T-cell (primary cell): ENCODE measurements around the gene PPARA. TPM values are rescaled to one million over a fixed set of nuclear protein-coding genes. Genes with fewer than 3 reads are reported as not detected.
A peak's percentile ranks its signal among the peaks of the same experiment; 100 is the strongest.

Experiments
- ATAC-seq, 4 experiments: fragments of 200-7000 bp in 3 of 4; fragments of 150-1000 bp in 1 of 4; cut with Tn5 transposase; replicated peaks in 1 of 4; 1 replicate in 3 of 4; 2 replicates in 1 of 4; pipeline ENCODE4 v1.10.0; 2021; ENCODE audit warnings: moderate library complexity in 3 of 4, mild to moderate bottlenecking in 2 of 4, moderate number of reproducible peaks in 1 of 4
- CTCF ChIA-PET, 2 donors: fragments of 300-600 bp; sonication (Branson Sonifier 250); formaldehyde crosslinking; loops; one replicate each; lab custom pipeline; 2022; ENCODE audit warnings: antibody characterized with exemption in 2 of 2; lab: Charles Lee
- POLR2A ChIA-PET, 2 donors: fragments of 300-600 bp; sonication (Branson Sonifier 250); formaldehyde crosslinking; loops; one replicate each; lab custom pipeline; 2022; ENCODE audit warnings: antibody characterized with exemption in 2 of 2; lab: Charles Lee
- DNase-seq, 35 experiments: peaks; one replicate each; pipeline versions ENCODE4 v3.0.0 to v3.0.0-alpha.2; 2013 to 2023
- H3K27ac ChIP-seq: one replicate; pipeline ENCODE4 v1.5.1; 2013; ENCODE audit warnings: low read length
- H3K27me3 ChIP-seq, 2 experiments: replicated peaks in 1 of 2; 1 replicate in 1 of 2; 2 replicates in 1 of 2; pipeline versions ENCODE4 v1.6.1 to v1.7.0; 2013; ENCODE audit warnings: low read length in 1 of 2, mixed read lengths in 1 of 2; ENCODE audit not compliant: control insufficient read depth in 2 of 2, insufficient read depth in 2 of 2; ENCODE audit errors: extremely low read depth in 1 of 2
- H3K36me3 ChIP-seq, 2 donors: 1 replicate in 1 of 2; 2 replicates in 1 of 2; pipeline versions ENCODE4 v1.6.1 to v1.7.0; 2013; ENCODE audit warnings: low read length in 1 of 2; ENCODE audit not compliant: control insufficient read depth in 2 of 2, insufficient read depth in 1 of 2; ENCODE audit errors: extremely low read depth in 1 of 2
- H3K4me1 ChIP-seq, 2 experiments: 1 replicate in 1 of 2; 2 replicates in 1 of 2; pipeline versions ENCODE4 v1.6.1 to v1.7.0; 2013; ENCODE audit warnings: low read length in 2 of 2, mixed read lengths in 1 of 2; ENCODE audit not compliant: insufficient read depth in 2 of 2, control insufficient read depth in 1 of 2; ENCODE audit errors: extremely low read depth in 1 of 2
- H3K4me3 ChIP-seq, 2 donors: 1 replicate in 1 of 2; 2 replicates in 1 of 2; pipeline versions ENCODE4 v1.5.1 to v1.7.0; 2013; ENCODE audit warnings: mild to moderate bottlenecking in 2 of 2, low read length in 1 of 2, moderate library complexity in 1 of 2; ENCODE audit not compliant: control insufficient read depth in 1 of 2; ENCODE audit errors: extremely low read depth in 1 of 2
- H3K9me3 ChIP-seq: 2 replicates; pipeline ENCODE4 v1.7.0; 2013
- H3K27ac Mint-ChIP-seq, 2 donors: one replicate each; pipeline ENCODE4 v1.8.0; 2020 to 2021; ENCODE audit warnings: mild to moderate bottlenecking in 2 of 2, mixed read lengths in 2 of 2
- H3K27me3 Mint-ChIP-seq, 2 donors: one replicate each; pipeline ENCODE4 v1.8.0; 2021 to 2022; ENCODE audit warnings: mixed read lengths in 2 of 2
- H3K36me3 Mint-ChIP-seq: one replicate; pipeline ENCODE4 v1.8.0; 2021; ENCODE audit warnings: mixed read lengths
- H3K4me1 Mint-ChIP-seq, 3 donors: one replicate each; pipeline ENCODE4 v1.8.0; 2020 to 2022; ENCODE audit warnings: mixed read lengths in 3 of 3, mild to moderate bottlenecking in 1 of 3
- H3K4me3 Mint-ChIP-seq, 3 donors: one replicate each; pipeline ENCODE4 v1.8.0; 2020 to 2022; ENCODE audit warnings: mild to moderate bottlenecking in 3 of 3, mixed read lengths in 3 of 3, moderate library complexity in 3 of 3
- H3K9me3 Mint-ChIP-seq, 3 donors: one replicate each; pipeline ENCODE4 v1.8.0; 2020 to 2022; ENCODE audit warnings: mixed read lengths in 3 of 3
- WGBS: methylation state at CpG from one replicate; pipeline ENCODE4 v1.1.5; 2013; ENCODE audit warnings: missing lambda C conversion rate; ENCODE audit not compliant: insufficient coverage; 5-methylcytosine and 5-hydroxymethylcytosine counted together
- total RNA-seq, 35 experiments: library from RNA in 6 of 35; stranded (reverse) in 6 of 35; fragments of 120-200 nt in 1 of 35; gene quantifications; one replicate each; pipeline versions ENCODE4 v1.2.1 to v1.2.4 and lab custom pipeline; 2013 to 2026

Gene PPARA
- total RNA-seq, 5 donors from 2014 or later (not counting 1 experiment from before 2014, with no cell fraction given): 11.0 to 22.2 (median 19.6) TPM

GRCh38 chr22:46113910-46114517, 36.3 kb upstream of the PPARA start:
- WGBS: 89% methylated on average over 17 of the region's 21 CpGs
- H3K4me1 ChIP-seq: peaks cover 0 to 10% of the 10 kb centered on the region in 2 experiments
- peaks cover 0 to 5% of the 10 kb centered on the region in 2 experiments for H3K27me3 ChIP-seq
- Mint-ChIP-seq H3K27ac (no peak overlapping the region), H3K9me3 (no peaks in the 10 kb centered on the region), H3K27me3 (no peaks in the 10 kb centered on the region), H3K4me3 (no peak overlapping the region), H3K36me3 (no peaks in the 10 kb centered on the region), H3K4me1 (peaks cover 0 to 3% (median 0%) of the 10 kb centered on the region in 3 donors)
- DNase-seq (no peak), ATAC-seq (no peak)
- H3K36me3 ChIP-seq: no peaks in the 10 kb centered on the region
- H3K9me3 ChIP-seq: no peaks in the 10 kb centered on the region
- POLR2A ChIA-PET: no interaction called here
- no peak overlapping the region for H3K27ac ChIP-seq
- CTCF ChIA-PET: no interaction called here
- H3K4me3 ChIP-seq: no peak overlapping the region

GRCh38 chr22:46114518-46115387, 35.6 kb upstream of the PPARA start:
- WGBS: 51% methylated on average over 6 of the region's 15 CpGs
- ATAC-seq: no peak

GRCh38 chr22:46115388-46115678, 35.0 kb upstream of the PPARA start:
- Histone ChIP-seq H3K9me3 (no peaks in the 10 kb centered on the region), H3K36me3 (no peaks in the 10 kb centered on the region), H3K4me1 (peaks cover 0 to 10% of the 10 kb centered on the region in 2 experiments), H3K4me3 (no peak overlapping the region), H3K27ac (no peak overlapping the region), H3K27me3 (peaks cover 0 to 5% of the 10 kb centered on the region in 2 experiments)
- no peak for ATAC-seq
- Mint-ChIP-seq H3K9me3 (no peaks in the 10 kb centered on the region), H3K27me3 (no peaks in the 10 kb centered on the region), H3K27ac (no peak overlapping the region), H3K4me3 (no peak overlapping the region), H3K36me3 (no peaks in the 10 kb centered on the region), H3K4me1 (peaks cover 0 to 3% (median 0%) of the 10 kb centered on the region in 3 donors)
- CTCF ChIA-PET: interaction anchor here (0.7 to 3.0 kb wide), 6 partner anchors 79 to 791 kb away, joined by 3 to 31 read pairs (median 4); no protein-coding TSS in a partner anchor
- POLR2A ChIA-PET: no interaction called here
- WGBS: no CpG with 5 or more reads among the region's 4 CpGs
- no peak for DNase-seq

More at GRCh38 chr22:46114518-46115387, 35.6 kb upstream of the PPARA start:
- Histone ChIP-seq H3K27me3 (peaks cover 0 to 5% of the 10 kb centered on the region in 2 experiments), H3K27ac (no peak overlapping the region), H3K4me3 (no peak overlapping the region), H3K4me1 (peaks cover 0 to 10% of the 10 kb centered on the region in 2 experiments), H3K36me3 (no peaks in the 10 kb centered on the region), H3K9me3 (no peaks in the 10 kb centered on the region)
- no peaks in the 10 kb centered on the region for H3K36me3 Mint-ChIP-seq
- ChIA-PET POLR2A (no interaction called here), CTCF (interaction anchor here (0.7 to 3.0 kb wide), 5 partner anchors 78 to 792 kb away, joined by 3 to 31 read pairs (median 3); no protein-coding TSS in a partner anchor)
- H3K4me3 Mint-ChIP-seq: no peak overlapping the region
- no peaks in the 10 kb centered on the region for H3K27me3 Mint-ChIP-seq
- H3K4me1 Mint-ChIP-seq: peaks cover 0 to 3% (median 0%) of the 10 kb centered on the region in 3 donors
- H3K9me3 Mint-ChIP-seq: no peaks in the 10 kb centered on the region
- H3K27ac Mint-ChIP-seq: no peak overlapping the region
- DNase-seq: no peak

- ATAC-seq: no peak
- Histone ChIP-seq H3K4me1 (peaks cover 0 to 10% of the 10 kb centered on the region in 2 experiments), H3K27me3 (peaks cover 0 to 5% of the 10 kb centered on the region in 2 experiments), H3K27ac (no peak overlapping the region), H3K4me3 (no peak overlapping the region), H3K9me3 (no peaks in the 10 kb centered on the region), H3K36me3 (no peaks in the 10 kb centered on the region)
- H3K4me3 Mint-ChIP-seq: no peak overlapping the region
- H3K4me1 Mint-ChIP-seq: peaks cover 0 to 3% (median 0%) of the 10 kb centered on the region in 3 donors
- ChIA-PET CTCF (interaction anchor here (0.6 to 3.0 kb wide), 8 partner anchors 79 to 791 kb away, joined by 3 to 31 read pairs (median 3); no protein-coding TSS in a partner anchor), POLR2A (no interaction called here)
- no peaks in the 10 kb centered on the region for H3K36me3 Mint-ChIP-seq
- H3K27ac Mint-ChIP-seq: no peak overlapping the region
- whole genome bisulfite sequencing: 83% methylated on average over 14 of the region's 23 CpGs
- DNase-seq: no peak
- no peaks in the 10 kb centered on the region for H3K27me3 Mint-ChIP-seq
- H3K9me3 Mint-ChIP-seq: no peaks in the 10 kb centered on the region
Measured at GRCh38 chr22:46115755-46116490, 34.4 kb upstream of the PPARA start.

- peaks cover 0 to 3% (median 0%) of the 10 kb centered on the region in 3 donors for H3K4me1 Mint-ChIP-seq
- Histone ChIP-seq H3K4me1 (peaks cover 0 to 10% of the 10 kb centered on the region in 2 experiments), H3K4me3 (no peak overlapping the region), H3K27me3 (peaks cover 0 to 5% of the 10 kb centered on the region in 2 experiments), H3K36me3 (no peaks in the 10 kb centered on the region), H3K9me3 (no peaks in the 10 kb centered on the region), H3K27ac (no peak overlapping the region)
- no peak overlapping the region for H3K4me3 Mint-ChIP-seq
- no peak overlapping the region for H3K27ac Mint-ChIP-seq
- CTCF ChIA-PET: interaction anchor here (0.6 to 3.0 kb wide), 15 partner anchors 35 to 199 kb away, joined by 3 to 31 read pairs (median 4); no protein-coding TSS in a partner anchor
- WGBS: 23% methylated on average over 18 of the region's 28 CpGs
- POLR2A ChIA-PET: no interaction called here
- H3K27me3 Mint-ChIP-seq: no peaks in the 10 kb centered on the region
- ATAC-seq (peak; percentile 88 to 97 (median 89)), DNase-seq (peak; percentile 59 to 88 (median 80))
- H3K36me3 Mint-ChIP-seq: no peaks in the 10 kb centered on the region
- no peaks in the 10 kb centered on the region for H3K9me3 Mint-ChIP-seq
Measured at GRCh38 chr22:46116491-46116958, 33.8 kb upstream of the PPARA start.
